MCF 10A (cell line): Measurements from ENCODE around the gene RTN4RL1. TPM values are rescaled to one million over a fixed set of nuclear protein-coding genes. Genes with fewer than 3 reads are reported as not detected.

ENCODE experiments used
- Bru-seq: library from RNA; stranded (reverse); fragments of 400-500 nt; gene quantifications from one replicate; lab custom pipeline; 2021; lab: Mats Ljungman, UMichigan
- BruChase-seq, 2 experiments: library from RNA; stranded (reverse); fragments of 400-500 nt; gene quantifications; one replicate each; lab custom pipeline; 2021; lab: Mats Ljungman, UMichigan
- BruUV-seq: library from RNA; stranded (reverse); fragments of 400-500 nt; replicated peaks from 2 replicates; lab custom pipeline; 2021; lab: Mats Ljungman, UMichigan
- CTCF ChIA-PET: fragments of 300-600 bp; sonication (Branson Sonifier 250); formaldehyde crosslinking; extraction: SDS; loops from one replicate; lab custom pipeline; 2021; ENCODE audit warnings: antibody characterized with exemption, inconsistent platforms; lab: Yijun Ruan, JAX
- POLR2A ChIA-PET: fragments of 300-600, 350-650 bp; sonication (Branson Sonifier 250); formaldehyde crosslinking; extraction: SDS; loops from one replicate; lab custom pipeline; 2020; ENCODE audit warnings: antibody characterized with exemption, inconsistent platforms; lab: Yijun Ruan, JAX
- DNase-seq: peaks from one replicate; pipeline ENCODE4 v3.0.0-alpha.2; 2018; ENCODE audit not compliant: unreplicated experiment
- H3K27ac Mint-ChIP-seq: one replicate; pipeline ENCODE4 v1.8.0; 2022; ENCODE audit warnings: mild to moderate bottlenecking, low read depth, mixed read lengths; ENCODE audit not compliant: unreplicated experiment
- H3K27me3 Mint-ChIP-seq: one replicate; pipeline ENCODE4 v1.8.0; 2022; ENCODE audit warnings: mixed read lengths; ENCODE audit not compliant: insufficient read depth, unreplicated experiment
- H3K36me3 Mint-ChIP-seq: one replicate; pipeline ENCODE4 v1.8.0; 2022; ENCODE audit warnings: mild to moderate bottlenecking, moderate library complexity, mixed read lengths; ENCODE audit not compliant: insufficient read depth, unreplicated experiment
- H3K4me1 Mint-ChIP-seq: one replicate; pipeline ENCODE4 v1.8.0; 2022; ENCODE audit warnings: mixed read lengths; ENCODE audit not compliant: insufficient read depth, unreplicated experiment
- H3K4me3 Mint-ChIP-seq: one replicate; pipeline ENCODE4 v1.8.0; 2022; ENCODE audit warnings: mild to moderate bottlenecking, moderate library complexity, mixed read lengths; ENCODE audit not compliant: unreplicated experiment
- H3K9me3 Mint-ChIP-seq: one replicate; pipeline ENCODE4 v1.8.0; 2022; ENCODE audit warnings: mixed read lengths; ENCODE audit not compliant: unreplicated experiment
- intact Hi-C: fragments of 100-400 bp; cut with micrococcal nuclease; formaldehyde crosslinking; loops from 2 replicates; pipeline ENCODE4 v1.14.1; 2022
- long read RNA-seq: library from polyadenylated mRNA; stranded (forward); transcript quantifications from one replicate; pipeline ENCODE4 v2.0.0, GENCODE V29; 2022
- total RNA-seq: library from RNA; stranded (reverse); gene quantifications from 2 replicates; pipeline ENCODE4 v1.2.3, GENCODE V29; 2022
- TF ChIP-seq, protein P1 (sequence below): fragments of 200-600 bp; IDR thresholded peaks from one replicate; pipeline ENCODE4 v1.8.0; 2022; ENCODE audit warnings: antibody characterized with exemption, mild to moderate bottlenecking; ENCODE audit not compliant: unreplicated experiment

Gene RTN4RL1, protein sequence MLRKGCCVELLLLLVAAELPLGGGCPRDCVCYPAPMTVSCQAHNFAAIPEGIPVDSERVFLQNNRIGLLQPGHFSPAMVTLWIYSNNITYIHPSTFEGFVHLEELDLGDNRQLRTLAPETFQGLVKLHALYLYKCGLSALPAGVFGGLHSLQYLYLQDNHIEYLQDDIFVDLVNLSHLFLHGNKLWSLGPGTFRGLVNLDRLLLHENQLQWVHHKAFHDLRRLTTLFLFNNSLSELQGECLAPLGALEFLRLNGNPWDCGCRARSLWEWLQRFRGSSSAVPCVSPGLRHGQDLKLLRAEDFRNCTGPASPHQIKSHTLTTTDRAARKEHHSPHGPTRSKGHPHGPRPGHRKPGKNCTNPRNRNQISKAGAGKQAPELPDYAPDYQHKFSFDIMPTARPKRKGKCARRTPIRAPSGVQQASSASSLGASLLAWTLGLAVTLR
- total RNA-seq (2.9 and 3.6 TPM in 2 replicates), Bru-seq, nascent RNA (percentile 34 among the genes with signal in this experiment), BruChase-seq, experiment 1, labeled RNA remaining after a 6-hour chase (percentile 36 among the genes with signal in this experiment), BruChase-seq, experiment 2, labeled RNA remaining after a 2-hour chase (percentile 39 among the genes with signal in this experiment)
- long read RNA-seq, transcript RTN4RL1-201 (2 exons, 3,625 nt) = major isoform, 14 of 18 reads
- long read RNA-seq, partial matches to known transcripts = 0 of 18 reads
- long read RNA-seq, other reads (novel, unspliced or antisense) = 4 of 18 reads

DNA sequence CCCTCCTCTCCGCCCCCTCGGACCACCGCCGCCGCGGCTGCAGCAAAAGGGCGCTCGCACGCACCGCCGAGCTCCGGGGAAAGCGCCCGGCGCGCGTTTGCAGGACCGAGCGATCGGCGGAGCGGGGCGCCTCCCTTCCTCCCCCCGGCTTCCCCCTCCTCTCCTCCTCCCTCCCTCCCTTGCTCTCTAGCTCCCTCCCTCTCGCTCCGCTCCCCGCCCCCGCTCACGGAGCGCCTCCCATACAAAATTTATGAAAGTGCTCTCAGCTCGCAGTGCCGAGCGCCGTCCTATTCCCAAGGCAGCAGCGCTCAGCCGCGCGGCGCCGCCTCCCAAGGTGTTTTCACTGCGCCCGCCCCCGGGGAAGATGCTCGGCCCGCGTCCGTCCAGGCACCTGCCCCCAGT lies at the start of gene RTN4RL1:
RTN4RL1 (minus strand) TSS at position 115 of the 402 bp plus-strand sequence. CDS start 469 bp downstream, outside the sequence.
- TF ChIP-seq, protein P1, sequence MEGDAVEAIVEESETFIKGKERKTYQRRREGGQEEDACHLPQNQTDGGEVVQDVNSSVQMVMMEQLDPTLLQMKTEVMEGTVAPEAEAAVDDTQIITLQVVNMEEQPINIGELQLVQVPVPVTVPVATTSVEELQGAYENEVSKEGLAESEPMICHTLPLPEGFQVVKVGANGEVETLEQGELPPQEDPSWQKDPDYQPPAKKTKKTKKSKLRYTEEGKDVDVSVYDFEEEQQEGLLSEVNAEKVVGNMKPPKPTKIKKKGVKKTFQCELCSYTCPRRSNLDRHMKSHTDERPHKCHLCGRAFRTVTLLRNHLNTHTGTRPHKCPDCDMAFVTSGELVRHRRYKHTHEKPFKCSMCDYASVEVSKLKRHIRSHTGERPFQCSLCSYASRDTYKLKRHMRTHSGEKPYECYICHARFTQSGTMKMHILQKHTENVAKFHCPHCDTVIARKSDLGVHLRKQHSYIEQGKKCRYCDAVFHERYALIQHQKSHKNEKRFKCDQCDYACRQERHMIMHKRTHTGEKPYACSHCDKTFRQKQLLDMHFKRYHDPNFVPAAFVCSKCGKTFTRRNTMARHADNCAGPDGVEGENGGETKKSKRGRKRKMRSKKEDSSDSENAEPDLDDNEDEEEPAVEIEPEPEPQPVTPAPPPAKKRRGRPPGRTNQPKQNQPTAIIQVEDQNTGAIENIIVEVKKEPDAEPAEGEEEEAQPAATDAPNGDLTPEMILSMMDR = no peak
- Mint-ChIP-seq H3K36me3 (no peaks in the 10 kb centered on the region), H3K9me3 (no peaks in the 10 kb centered on the region), H3K27me3 (no peaks in the 10 kb centered on the region), H3K27ac (no peak within 1 kb of the TSS), H3K4me3 (peak within 1 kb of the TSS; percentile 78), H3K4me1 (peaks cover 5% of the 10 kb centered on the region)
- ChIA-PET CTCF (interaction anchor here (0.5 to 7.4 kb wide), 23 partner anchors 15 to 1803 kb away, joined by 3 to 124 read pairs (median 4); no protein-coding TSS in a partner anchor), POLR2A (interaction anchor here (0.6 to 4.9 kb wide), 21 partner anchors 13 to 925 kb away, joined by 3 to 50 read pairs (median 4); partner anchors contain the start of genes OVCA2, RPA1 and SMYD4)
- peak; percentile 82 for DNase-seq
- BruUV-seq = no TSS peak
- intact Hi-C loops = loop anchor here (1.0 to 5.0 kb wide), 3 partner anchors 44 to 308 kb away; no protein-coding TSS in a partner anchor

DNA sequence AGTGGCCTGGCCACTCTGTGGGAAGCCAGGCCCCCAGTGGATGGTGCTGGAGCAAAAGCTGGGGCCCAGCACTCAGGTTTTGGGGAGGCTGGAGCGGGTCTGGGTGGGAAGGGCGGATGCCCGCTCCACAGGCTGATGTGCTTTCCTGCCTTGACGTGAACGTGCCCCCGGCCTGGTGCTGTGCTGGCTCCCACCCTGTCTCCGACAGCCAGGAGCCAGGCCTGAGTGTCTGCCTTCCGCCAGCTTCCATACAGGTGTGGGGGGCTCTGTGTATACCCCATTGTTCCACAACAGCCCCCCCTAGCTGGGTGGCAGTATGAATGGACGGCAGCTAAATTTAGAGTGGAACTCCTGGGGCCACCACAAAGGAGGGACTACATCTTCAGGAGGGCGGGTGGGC lies 49.8 kb upstream of the RTN4RL1 start:
- intact Hi-C loops = no loop called here
- Mint-ChIP-seq H3K4me3 (no peak overlapping the region), H3K4me1 (peaks cover 14% of the 10 kb centered on the region), H3K27ac (no peak overlapping the region), H3K9me3 (no peaks in the 10 kb centered on the region), H3K27me3 (no peaks in the 10 kb centered on the region), H3K36me3 (peaks cover 49% of the 10 kb centered on the region)
- POLR2A ChIA-PET = interaction anchor here (0.5 kb wide), 1 partner anchor 66 kb away, joined by 3 read pairs; no protein-coding TSS in a partner anchor
- TF ChIP-seq, protein P1 = no peak
- CTCF ChIA-PET = no interaction called here
- no peak for DNase-seq
- no TSS peak for BruUV-seq

DNA sequence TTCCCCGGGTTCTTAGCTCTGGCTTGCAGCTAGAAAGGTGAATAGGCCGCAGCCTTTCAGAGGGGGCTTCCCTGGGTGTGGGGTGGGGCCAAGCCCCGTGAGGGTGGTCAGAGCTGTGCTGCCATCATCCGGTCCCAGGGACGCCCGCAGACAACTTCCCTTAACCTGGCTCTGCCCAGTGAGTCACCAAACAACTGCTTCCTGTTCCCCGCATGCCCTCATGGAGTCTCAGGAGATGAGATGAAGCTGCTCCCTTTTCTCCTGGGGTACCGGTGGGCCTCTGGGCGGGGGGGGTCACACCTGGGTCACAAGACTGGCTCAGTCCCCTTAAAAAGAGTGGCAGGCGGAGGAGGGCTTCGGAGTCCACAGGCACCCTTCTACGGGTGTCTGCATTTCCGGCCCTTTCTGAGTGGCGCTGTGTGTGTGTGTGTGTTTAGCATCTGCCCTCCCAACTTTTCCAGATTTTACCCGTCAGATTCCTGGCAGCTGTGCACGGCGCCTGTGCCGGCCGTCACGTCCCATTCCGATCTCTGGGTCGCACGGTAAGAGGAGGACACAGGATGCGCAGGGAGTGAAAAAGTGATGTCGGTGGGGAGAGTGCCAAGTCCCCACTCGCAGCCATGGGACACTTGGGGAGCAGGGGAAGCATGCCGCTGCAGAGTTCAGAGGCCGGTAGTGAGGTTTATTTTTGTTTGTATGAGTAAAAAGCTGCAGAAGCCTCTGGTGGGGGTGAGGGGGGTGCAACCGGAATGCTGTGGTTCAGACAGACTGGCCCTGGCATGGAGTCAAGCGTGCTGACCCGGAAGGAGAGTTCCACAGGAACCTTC lies 46.5 kb upstream of the RTN4RL1 start:
- DNase-seq = no peak
- H3K4me3 Mint-ChIP-seq = no peak overlapping the region
- peaks cover 24% of the 10 kb centered on the region for H3K36me3 Mint-ChIP-seq
- intact Hi-C loops = no loop called here
- no peak overlapping the region for H3K27ac Mint-ChIP-seq
- ChIA-PET CTCF (no interaction called here), POLR2A (interaction anchor here (0.9 to 1.0 kb wide), 2 partner anchors 142 to 173 kb away, joined by 3 to 5 read pairs; no protein-coding TSS in a partner anchor)
- no peaks in the 10 kb centered on the region for H3K9me3 Mint-ChIP-seq
- TF ChIP-seq, protein P1 = no peak
- no peaks in the 10 kb centered on the region for H3K27me3 Mint-ChIP-seq
- H3K4me1 Mint-ChIP-seq = peaks cover 14% of the 10 kb centered on the region
- BruUV-seq = no TSS peak
